ENCODE measurements around the gene LCOR.

LCOR gene

DNA sequence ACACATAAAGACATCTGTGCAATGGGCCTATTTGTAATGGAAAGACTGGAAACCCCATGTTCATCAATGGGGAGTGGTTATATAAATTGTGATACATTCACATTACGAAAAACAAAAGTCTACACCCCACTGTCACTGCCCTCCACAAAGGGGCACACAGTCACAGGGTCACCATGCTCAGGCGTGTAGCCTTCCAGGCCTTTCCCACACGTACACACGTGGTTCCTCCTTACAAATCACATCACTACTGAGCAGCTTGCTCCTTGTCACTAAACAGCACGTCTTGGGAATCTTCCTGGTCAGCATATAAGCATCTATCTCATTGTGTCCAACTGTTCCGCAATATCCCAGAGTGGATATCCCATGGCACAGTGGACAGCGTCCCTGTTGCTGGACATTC, 190.5 kb downstream of the LCOR start:
- no peak for ATAC-seq
- TF ChIP-seq ZFP3 (CRISPR knock-in tag; IDR thresholded peaks at IDR 0.05) (no peak), ZC3H10 (CRISPR knock-in tag; IDR thresholded peaks at IDR 0.05) (no peak), ZNF8 (CRISPR knock-in tag; IDR thresholded peaks at IDR 0.05) (no peak), ZFP30 (CRISPR knock-in tag; IDR thresholded peaks at IDR 0.05) (no peak), RARB (CRISPR knock-in tag; IDR thresholded peaks at IDR 0.05) (no peak), GLIS3 (CRISPR knock-in tag; IDR thresholded peaks at IDR 0.05) (no peak), ZNF70 (CRISPR knock-in tag; IDR thresholded peaks at IDR 0.05) (no peak), ESRRG (CRISPR knock-in tag; IDR thresholded peaks at IDR 0.05) (no peak), TOX (CRISPR knock-in tag; IDR thresholded peaks at IDR 0.05; ENCODE audit: borderline replicate concordance) (no peak), CSDC2 (CRISPR knock-in tag; IDR thresholded peaks at IDR 0.05) (no peak), SNAI2 (CRISPR knock-in tag; IDR thresholded peaks at IDR 0.05) (no peak), BACH2 (CRISPR knock-in tag; IDR thresholded peaks at IDR 0.05; ENCODE audit: borderline replicate concordance) (no peak), OSR1 (CRISPR knock-in tag; IDR thresholded peaks at IDR 0.05) (no peak)
- TF ChIP-seq, protein P1, sequence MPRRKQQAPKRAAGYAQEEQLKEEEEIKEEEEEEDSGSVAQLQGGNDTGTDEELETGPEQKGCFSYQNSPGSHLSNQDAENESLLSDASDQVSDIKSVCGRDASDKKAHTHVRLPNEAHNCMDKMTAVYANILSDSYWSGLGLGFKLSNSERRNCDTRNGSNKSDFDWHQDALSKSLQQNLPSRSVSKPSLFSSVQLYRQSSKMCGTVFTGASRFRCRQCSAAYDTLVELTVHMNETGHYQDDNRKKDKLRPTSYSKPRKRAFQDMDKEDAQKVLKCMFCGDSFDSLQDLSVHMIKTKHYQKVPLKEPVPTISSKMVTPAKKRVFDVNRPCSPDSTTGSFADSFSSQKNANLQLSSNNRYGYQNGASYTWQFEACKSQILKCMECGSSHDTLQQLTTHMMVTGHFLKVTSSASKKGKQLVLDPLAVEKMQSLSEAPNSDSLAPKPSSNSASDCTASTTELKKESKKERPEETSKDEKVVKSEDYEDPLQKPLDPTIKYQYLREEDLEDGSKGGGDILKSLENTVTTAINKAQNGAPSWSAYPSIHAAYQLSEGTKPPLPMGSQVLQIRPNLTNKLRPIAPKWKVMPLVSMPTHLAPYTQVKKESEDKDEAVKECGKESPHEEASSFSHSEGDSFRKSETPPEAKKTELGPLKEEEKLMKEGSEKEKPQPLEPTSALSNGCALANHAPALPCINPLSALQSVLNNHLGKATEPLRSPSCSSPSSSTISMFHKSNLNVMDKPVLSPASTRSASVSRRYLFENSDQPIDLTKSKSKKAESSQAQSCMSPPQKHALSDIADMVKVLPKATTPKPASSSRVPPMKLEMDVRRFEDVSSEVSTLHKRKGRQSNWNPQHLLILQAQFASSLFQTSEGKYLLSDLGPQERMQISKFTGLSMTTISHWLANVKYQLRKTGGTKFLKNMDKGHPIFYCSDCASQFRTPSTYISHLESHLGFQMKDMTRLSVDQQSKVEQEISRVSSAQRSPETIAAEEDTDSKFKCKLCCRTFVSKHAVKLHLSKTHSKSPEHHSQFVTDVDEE (CRISPR knock-in tag; IDR thresholded peaks at IDR 0.05), result no peak

DNA sequence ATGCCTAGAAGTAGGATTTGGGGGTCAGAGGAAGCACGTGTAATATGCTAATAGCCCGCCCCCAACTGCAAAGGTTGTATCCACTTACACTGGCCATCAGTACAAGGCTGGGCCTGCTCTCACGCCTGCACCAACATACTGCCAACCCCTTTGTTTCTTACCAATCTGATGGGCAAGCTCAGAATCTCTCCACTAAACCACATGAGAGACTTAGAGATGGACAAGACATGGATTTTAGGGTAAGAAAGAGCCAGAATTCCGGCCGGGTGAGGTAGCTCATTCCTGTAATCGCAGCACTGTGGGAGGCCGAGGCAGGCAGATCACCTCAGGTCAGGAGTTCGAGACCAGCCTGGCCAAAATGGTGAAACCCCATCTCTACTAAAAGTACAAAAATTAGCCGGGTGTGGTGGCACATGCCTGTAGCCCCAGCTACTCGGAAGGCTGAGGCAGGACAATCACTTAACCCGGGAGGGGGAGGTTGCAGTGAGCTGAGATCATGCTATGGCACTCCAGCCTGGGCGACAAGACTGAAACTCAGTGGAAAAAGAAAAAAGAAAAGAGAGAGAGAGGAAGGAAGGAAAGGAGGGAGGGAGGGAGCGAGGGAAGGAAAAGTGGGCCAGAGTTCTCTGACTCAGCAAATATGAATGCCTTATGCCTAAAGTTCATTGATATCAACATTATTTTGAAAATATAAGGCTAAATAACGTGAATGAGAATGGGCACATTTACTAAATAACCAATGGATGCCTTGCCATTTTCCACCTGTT, 191.5 kb downstream of the LCOR start:
- ATAC-seq, result peak; percentile 22; the same call in 2 of the 3 replicates
- TF ChIP-seq ZFP30 (CRISPR knock-in tag; IDR thresholded peaks at IDR 0.05), result no peak
- TF ChIP-seq, protein P2, sequence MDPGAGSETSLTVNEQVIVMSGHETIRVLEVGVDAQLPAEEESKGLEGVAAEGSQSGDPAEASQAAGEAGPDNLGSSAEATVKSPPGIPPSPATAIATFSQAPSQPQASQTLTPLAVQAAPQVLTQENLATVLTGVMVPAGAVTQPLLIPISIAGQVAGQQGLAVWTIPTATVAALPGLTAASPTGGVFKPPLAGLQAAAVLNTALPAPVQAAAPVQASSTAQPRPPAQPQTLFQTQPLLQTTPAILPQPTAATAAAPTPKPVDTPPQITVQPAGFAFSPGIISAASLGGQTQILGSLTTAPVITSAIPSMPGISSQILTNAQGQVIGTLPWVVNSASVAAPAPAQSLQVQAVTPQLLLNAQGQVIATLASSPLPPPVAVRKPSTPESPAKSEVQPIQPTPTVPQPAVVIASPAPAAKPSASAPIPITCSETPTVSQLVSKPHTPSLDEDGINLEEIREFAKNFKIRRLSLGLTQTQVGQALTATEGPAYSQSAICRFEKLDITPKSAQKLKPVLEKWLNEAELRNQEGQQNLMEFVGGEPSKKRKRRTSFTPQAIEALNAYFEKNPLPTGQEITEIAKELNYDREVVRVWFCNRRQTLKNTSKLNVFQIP (CRISPR knock-in tag; IDR thresholded peaks at IDR 0.05; ENCODE audit: borderline replicate concordance, low read depth), result no peak
- TF ChIP-seq, protein P3, sequence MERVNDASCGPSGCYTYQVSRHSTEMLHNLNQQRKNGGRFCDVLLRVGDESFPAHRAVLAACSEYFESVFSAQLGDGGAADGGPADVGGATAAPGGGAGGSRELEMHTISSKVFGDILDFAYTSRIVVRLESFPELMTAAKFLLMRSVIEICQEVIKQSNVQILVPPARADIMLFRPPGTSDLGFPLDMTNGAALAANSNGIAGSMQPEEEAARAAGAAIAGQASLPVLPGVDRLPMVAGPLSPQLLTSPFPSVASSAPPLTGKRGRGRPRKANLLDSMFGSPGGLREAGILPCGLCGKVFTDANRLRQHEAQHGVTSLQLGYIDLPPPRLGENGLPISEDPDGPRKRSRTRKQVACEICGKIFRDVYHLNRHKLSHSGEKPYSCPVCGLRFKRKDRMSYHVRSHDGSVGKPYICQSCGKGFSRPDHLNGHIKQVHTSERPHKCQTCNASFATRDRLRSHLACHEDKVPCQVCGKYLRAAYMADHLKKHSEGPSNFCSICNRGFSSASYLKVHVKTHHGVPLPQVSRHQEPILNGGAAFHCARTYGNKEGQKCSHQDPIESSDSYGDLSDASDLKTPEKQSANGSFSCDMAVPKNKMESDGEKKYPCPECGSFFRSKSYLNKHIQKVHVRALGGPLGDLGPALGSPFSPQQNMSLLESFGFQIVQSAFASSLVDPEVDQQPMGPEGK (CRISPR knock-in tag; IDR thresholded peaks at IDR 0.05; ENCODE audit: borderline replicate concordance), result no peak
- no peak for TF ChIP-seq PPARA (CRISPR knock-in tag; IDR thresholded peaks at IDR 0.05; ENCODE audit: borderline replicate concordance)
- TF ChIP-seq ZC3H10 (CRISPR knock-in tag; IDR thresholded peaks at IDR 0.05), result no peak
- TF ChIP-seq ZFP3 (CRISPR knock-in tag; IDR thresholded peaks at IDR 0.05), result no peak
- no peak for TF ChIP-seq TCF4 (CRISPR knock-in tag; IDR thresholded peaks at IDR 0.05; ENCODE audit: borderline replicate concordance)
- no peak for TF ChIP-seq ARNTL (CRISPR knock-in tag; IDR thresholded peaks at IDR 0.05; ENCODE audit: borderline replicate concordance, low read depth)
- TF ChIP-seq, protein P4, sequence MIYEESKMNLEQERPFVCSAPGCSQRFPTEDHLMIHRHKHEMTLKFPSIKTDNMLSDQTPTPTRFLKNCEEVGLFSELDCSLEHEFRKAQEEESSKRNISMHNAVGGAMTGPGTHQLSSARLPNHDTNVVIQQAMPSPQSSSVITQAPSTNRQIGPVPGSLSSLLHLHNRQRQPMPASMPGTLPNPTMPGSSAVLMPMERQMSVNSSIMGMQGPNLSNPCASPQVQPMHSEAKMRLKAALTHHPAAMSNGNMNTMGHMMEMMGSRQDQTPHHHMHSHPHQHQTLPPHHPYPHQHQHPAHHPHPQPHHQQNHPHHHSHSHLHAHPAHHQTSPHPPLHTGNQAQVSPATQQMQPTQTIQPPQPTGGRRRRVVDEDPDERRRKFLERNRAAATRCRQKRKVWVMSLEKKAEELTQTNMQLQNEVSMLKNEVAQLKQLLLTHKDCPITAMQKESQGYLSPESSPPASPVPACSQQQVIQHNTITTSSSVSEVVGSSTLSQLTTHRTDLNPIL (CRISPR knock-in tag; IDR thresholded peaks at IDR 0.05; ENCODE audit: low read depth), result no peak
- no peak for TF ChIP-seq OSR1 (CRISPR knock-in tag; IDR thresholded peaks at IDR 0.05)
- TF ChIP-seq ZNF70 (CRISPR knock-in tag; IDR thresholded peaks at IDR 0.05), result no peak
- TF ChIP-seq TOX (CRISPR knock-in tag; IDR thresholded peaks at IDR 0.05; ENCODE audit: borderline replicate concordance), result no peak
- TF ChIP-seq BACH2 (CRISPR knock-in tag; IDR thresholded peaks at IDR 0.05; ENCODE audit: borderline replicate concordance), result no peak
- no peak for TF ChIP-seq ZNF8 (CRISPR knock-in tag; IDR thresholded peaks at IDR 0.05)
- TF ChIP-seq GLIS3 (CRISPR knock-in tag; IDR thresholded peaks at IDR 0.05), result no peak

DNA sequence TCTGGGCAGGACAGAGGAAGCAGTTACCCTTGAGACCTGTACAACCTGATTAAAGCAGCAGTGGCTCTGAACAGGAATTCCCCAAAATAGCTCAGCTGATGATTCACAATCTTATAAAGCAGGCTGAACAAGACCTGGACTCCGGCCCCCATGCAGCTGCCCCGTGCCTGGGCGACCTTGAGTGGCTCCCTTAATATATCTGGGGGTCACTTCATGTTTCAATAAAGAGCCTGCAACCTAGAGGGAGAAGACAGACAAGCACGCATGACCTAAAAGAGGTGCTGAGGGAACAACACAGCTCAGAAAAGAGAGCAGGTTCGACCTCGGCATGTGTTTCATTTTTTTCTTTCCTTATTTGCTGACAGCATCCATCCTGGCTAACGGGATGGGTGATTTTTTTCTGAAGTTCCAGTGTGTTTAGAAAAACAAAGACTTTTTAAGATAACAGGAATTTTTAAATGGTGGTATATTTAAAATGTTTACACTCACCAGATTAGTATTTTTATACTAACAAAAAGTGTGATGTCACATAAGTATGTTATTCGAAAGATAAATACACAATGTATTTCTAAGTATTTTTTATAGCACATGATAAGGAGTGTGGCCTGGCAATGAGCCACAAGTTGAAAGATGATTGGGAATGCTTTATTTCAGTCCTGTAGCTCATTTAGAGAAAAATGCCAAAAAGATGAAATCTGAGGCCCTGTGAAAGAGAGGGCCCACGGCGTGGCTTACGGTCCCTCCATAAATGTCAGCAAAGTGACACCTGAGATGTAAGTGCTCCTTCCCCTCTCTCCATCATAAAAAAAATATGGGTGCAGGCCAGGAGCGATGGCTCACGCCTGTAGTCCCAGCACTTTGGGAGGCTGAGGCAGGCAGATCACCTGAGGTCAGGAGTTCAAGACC, 192.3 kb downstream of the LCOR start:
- ATAC-seq, result peak; percentile 79
- TF ChIP-seq ZC3H10 (CRISPR knock-in tag; IDR thresholded peaks at IDR 0.05) (no peak), ZFP3 (CRISPR knock-in tag; IDR thresholded peaks at IDR 0.05) (no peak), BACH2 (CRISPR knock-in tag; IDR thresholded peaks at IDR 0.05; ENCODE audit: borderline replicate concordance) (no peak), GLIS3 (CRISPR knock-in tag; IDR thresholded peaks at IDR 0.05) (no peak), SNAI2 (CRISPR knock-in tag; IDR thresholded peaks at IDR 0.05) (no peak), OSR1 (CRISPR knock-in tag; IDR thresholded peaks at IDR 0.05) (no peak), ISL1 (CRISPR knock-in tag; IDR thresholded peaks at IDR 0.05) (no peak), ZFP30 (CRISPR knock-in tag; IDR thresholded peaks at IDR 0.05) (no peak), CSDC2 (CRISPR knock-in tag; IDR thresholded peaks at IDR 0.05) (no peak)
- TF ChIP-seq, protein P3 (CRISPR knock-in tag; IDR thresholded peaks at IDR 0.05; ENCODE audit: borderline replicate concordance), result no peak
- TF ChIP-seq, protein P2 (CRISPR knock-in tag; IDR thresholded peaks at IDR 0.05; ENCODE audit: borderline replicate concordance, low read depth), result no peak

Measured in SK-N-SH treated with all-trans-retinoic acid at 6 μM for 48 hours (cell line).